Gastroesophageal sphincter (tissue), 4 donors: ENCODE data around the gene TMEM161B. TPM values are rescaled to one million over a fixed set of nuclear protein-coding genes. Genes with fewer than 3 reads are reported as not detected.
A peak's percentile ranks its signal among the peaks of the same experiment; 100 is the strongest.

Experiments
- ATAC-seq: fragments of 150-250 bp; one replicate; pipeline ENCODE4 v1.9.1; 2016; ENCODE audit warnings: mild to moderate bottlenecking, moderate library complexity
- H3K27ac ChIP-seq, 4 donors: fragments of 200-600 bp; sonication (generic) in 3 of 4; 1 replicate in 3 of 4; 2 replicates in 1 of 4; pipeline ENCODE4 v1.5.1; 2016 to 2019
- H3K27me3 ChIP-seq: fragments of 200-600 bp; sonication (generic); one replicate; pipeline ENCODE4 v1.5.1; 2019
- H3K36me3 ChIP-seq, 2 donors: fragments of 200-600 bp; sonication (generic); one replicate each; pipeline ENCODE4 v1.5.1; 2019; ENCODE audit warnings: control low read depth in 1 of 2
- H3K4me1 ChIP-seq, 3 donors: fragments of 200-600 bp; sonication (generic); 1 replicate in 2 of 3; 2 replicates in 1 of 3; pipeline ENCODE4 v1.5.1; 2016 to 2019; ENCODE audit warnings: control low read depth in 2 of 3
- H3K4me3 ChIP-seq, 2 donors: fragments of 200-600 bp; sonication (generic); one replicate each; pipeline ENCODE4 v1.5.1; 2019; ENCODE audit warnings: mild to moderate bottlenecking in 1 of 2, moderate library complexity in 1 of 2
- H3K9me3 ChIP-seq, 3 donors: fragments of 200-600 bp; sonication (generic); one replicate each; pipeline ENCODE4 v1.5.1; 2017 to 2019; ENCODE audit warnings: control low read depth in 2 of 3
- CTCF ChIP-seq, 4 experiments: fragments of 200-600 bp in 2 of 4; fragments of 450-650 bp in 2 of 4; sonication (generic) in 1 of 4; IDR thresholded peaks; one replicate each; pipeline ENCODE4 v1.5.1; 2017 to 2019; ENCODE audit warnings: antibody characterized with exemption in 4 of 4, mild to moderate bottlenecking in 2 of 4, moderate library complexity in 2 of 4
- EP300 ChIP-seq: sonication (generic); formaldehyde crosslinking; IDR thresholded peaks from one replicate; pipeline ENCODE4 v1.6.1; 2017; ENCODE audit warnings: antibody characterized with exemption, mild to moderate bottlenecking
- POLR2A ChIP-seq, 2 donors: fragments of 450-650 bp; IDR thresholded peaks; one replicate each; pipeline ENCODE4 v1.6.1; 2017; ENCODE audit warnings: antibody characterized with exemption in 2 of 2, mild to moderate bottlenecking in 2 of 2, moderate library complexity in 1 of 2
- POLR2AphosphoS5 ChIP-seq: sonication (generic); formaldehyde crosslinking; IDR thresholded peaks from one replicate; pipeline ENCODE4 v1.6.1; 2017; ENCODE audit warnings: antibody characterized with exemption
- WGBS, 2 donors: methylation state at CpG; one replicate each; pipeline ENCODE4 v1.1.5; 2018; ENCODE audit warnings: low coverage in 1 of 2; 5-methylcytosine and 5-hydroxymethylcytosine counted together
- small RNA-seq, 4 donors: library from RNA; depleted of rRNA; stranded (forward); fragments of <200 nt; gene quantifications; one replicate each; pipeline ENCODE3, GENCODE V24; 2016
- total RNA-seq, 4 donors: library from RNA; depleted of rRNA; stranded (reverse); fragments of >200 nt; gene quantifications; one replicate each; pipeline ENCODE4 v1.1.0, GENCODE V29; 2016

TMEM161B gene
- total RNA-seq, 4 donors from 2014 or later = 7.3 to 24.7 (median 14.9) TPM

GRCh38 chr5:88145611-88146467 lies 122.8 kb downstream of the TMEM161B start:
- peak overlapping the region; percentile 7 to 27 for H3K4me3 ChIP-seq
- H3K4me1 ChIP-seq = peaks cover 0 to 56% (median 14%) of the 10 kb centered on the region in 3 donors
- peaks cover 0 to 5% (median 0%) of the 10 kb centered on the region in 3 donors for H3K9me3 ChIP-seq
- no peak overlapping the region for H3K27ac ChIP-seq
- H3K27me3 ChIP-seq = peaks cover 66% of the 10 kb centered on the region
- no peaks in the 10 kb centered on the region for H3K36me3 ChIP-seq
- WGBS, 2 donors = 23 to 33% methylated on average over 14 to 19 of the region's 26 CpGs
- no peak for TF ChIP-seq CTCF (IDR thresholded peaks at IDR 0.05)
- no peak for TF ChIP-seq EP300
- TF ChIP-seq POLR2A (IDR thresholded peaks at IDR 0.05) = no peak
- TF ChIP-seq POLR2AphosphoS5 = no peak
- ATAC-seq = no peak

- ATAC-seq = no peak
- Histone ChIP-seq H3K9me3 (no peaks in the 10 kb centered on the region), H3K36me3 (no peaks in the 10 kb centered on the region), H3K4me1 (peaks cover 0 to 62% (median 19%) of the 10 kb centered on the region in 3 donors), H3K27ac (no peak overlapping the region), H3K4me3 (peak overlapping the region; percentile 7 to 27), H3K27me3 (peaks cover 72% of the 10 kb centered on the region)
- 18 to 40% methylated on average over 9 to 12 of the region's 16 CpGs for WGBS, 2 donors
- TF ChIP-seq CTCF (IDR thresholded peaks at IDR 0.05) = no peak
- no peak for TF ChIP-seq EP300
- no peak for TF ChIP-seq POLR2AphosphoS5
- TF ChIP-seq POLR2A (IDR thresholded peaks at IDR 0.05) = no peak
These were observed 123.4 kb downstream of the TMEM161B start for GRCh38 chr5:88145221-88145610.

Small RNA genes within 50 kb of the gene (small RNA-seq; reads per million reads assigned to genes)
- 0 reads per million in 4 donors for gene RNA5SP187
